OCI-LY3 (cell line): ENCODE measurements around the gene MAB21L4.

Experiments used
- H2AFZ ChIP-seq: fragments of 200-600, 300-600 bp; shearing (Covaris generic); 2 replicates; pipeline ENCODE4 v1.6.0; 2014; ENCODE audit warnings: antibody characterized with exemption, low read depth, low read length
- H3K27ac ChIP-seq: fragments of 200-600, 300-600 bp; sonication (generic); 2 replicates; pipeline ENCODE4 v1.5.1; 2014; ENCODE audit warnings: mild to moderate bottlenecking, low read length, moderate library complexity, mixed read lengths
- H3K27me3 ChIP-seq: fragments of 200-600, 300-600 bp; sonication (generic); 2 replicates; pipeline ENCODE4 v1.6.1; 2014; ENCODE audit warnings: low read depth, low read length, mixed read lengths
- H3K36me3 ChIP-seq: fragments of 200-600, 300-600 bp; sonication (generic); replicated peaks from 2 replicates; pipeline ENCODE3; 2014; ENCODE audit warnings: low read depth, low read length, mixed read lengths
- H3K4me1 ChIP-seq: fragments of 300-600, 200-600 bp; sonication (generic); 2 replicates; pipeline ENCODE4 v1.6.1; 2014; ENCODE audit warnings: low read length, mixed read lengths
- H3K4me2 ChIP-seq: fragments of 200-600, 300-600 bp; sonication (generic); 2 replicates; pipeline ENCODE4 v1.6.1; 2014; ENCODE audit warnings: low read length, mixed read lengths
- H3K4me3 ChIP-seq: fragments of 300-600, 200-600 bp; sonication (generic); 2 replicates; pipeline ENCODE4 v1.5.1; 2014; ENCODE audit warnings: antibody characterized with exemption, mild to moderate bottlenecking, low read length, moderate library complexity
- H3K79me2 ChIP-seq: fragments of 300-600, 200-600 bp; shearing (Covaris generic); 2 replicates; pipeline ENCODE4 v1.6.1; 2014; ENCODE audit warnings: mild to moderate bottlenecking, low read length, mixed read lengths
- H3K9ac ChIP-seq: fragments of 300-600, 200-600 bp; shearing (Covaris generic); 2 replicates; pipeline ENCODE4 v1.6.0; 2014; ENCODE audit warnings: mild to moderate bottlenecking, low read length, moderate library complexity
- H3K9me3 ChIP-seq: fragments of 200-600, 300-600 bp; shearing (Covaris generic); 2 replicates; pipeline ENCODE4 v1.6.1; 2014; ENCODE audit warnings: low read length, mixed read lengths; ENCODE audit not compliant: insufficient read depth
- H4K20me1 ChIP-seq: fragments of 200-600, 300-600 bp; sonication (generic); 2 replicates; pipeline ENCODE4 v1.6.1; 2016; ENCODE audit warnings: low read length, mixed read lengths; ENCODE audit not compliant: insufficient read depth
- EZH2phosphoT487 ChIP-seq: fragments of 200-600 bp; shearing (Covaris generic); IDR thresholded peaks from 2 replicates; pipeline ENCODE4 v1.6.1; 2018; ENCODE audit warnings: antibody characterized with exemption, mixed run types, low read depth
- TF ChIP-seq, protein P1 (sequence below): fragments of 200-600, 300-600 bp; sonication (generic); IDR thresholded peaks from 2 replicates; pipeline ENCODE4 v1.5.1; 2014; ENCODE audit warnings: antibody characterized with exemption, low read length, low read depth

Gene MAB21L4

GRCh38 chr2:240881913-240882312 is 14.0 kb downstream of the MAB21L4 start:
- Histone ChIP-seq H3K9me3 (no peaks in the 10 kb centered on the region), H3K4me3 (no peak overlapping the region), H3K9ac (no peak overlapping the region), H3K79me2 (no peaks in the 10 kb centered on the region), H3K27me3 (no peaks in the 10 kb centered on the region), H2AFZ (no peak overlapping the region), H4K20me1 (no peaks in the 10 kb centered on the region), H3K4me1 (no peaks in the 10 kb centered on the region), H3K4me2 (no peak overlapping the region), H3K36me3 (no peaks in the 10 kb centered on the region), H3K27ac (no peak overlapping the region)
- TF ChIP-seq EZH2phosphoT487, result no peak
- TF ChIP-seq, protein P1, sequence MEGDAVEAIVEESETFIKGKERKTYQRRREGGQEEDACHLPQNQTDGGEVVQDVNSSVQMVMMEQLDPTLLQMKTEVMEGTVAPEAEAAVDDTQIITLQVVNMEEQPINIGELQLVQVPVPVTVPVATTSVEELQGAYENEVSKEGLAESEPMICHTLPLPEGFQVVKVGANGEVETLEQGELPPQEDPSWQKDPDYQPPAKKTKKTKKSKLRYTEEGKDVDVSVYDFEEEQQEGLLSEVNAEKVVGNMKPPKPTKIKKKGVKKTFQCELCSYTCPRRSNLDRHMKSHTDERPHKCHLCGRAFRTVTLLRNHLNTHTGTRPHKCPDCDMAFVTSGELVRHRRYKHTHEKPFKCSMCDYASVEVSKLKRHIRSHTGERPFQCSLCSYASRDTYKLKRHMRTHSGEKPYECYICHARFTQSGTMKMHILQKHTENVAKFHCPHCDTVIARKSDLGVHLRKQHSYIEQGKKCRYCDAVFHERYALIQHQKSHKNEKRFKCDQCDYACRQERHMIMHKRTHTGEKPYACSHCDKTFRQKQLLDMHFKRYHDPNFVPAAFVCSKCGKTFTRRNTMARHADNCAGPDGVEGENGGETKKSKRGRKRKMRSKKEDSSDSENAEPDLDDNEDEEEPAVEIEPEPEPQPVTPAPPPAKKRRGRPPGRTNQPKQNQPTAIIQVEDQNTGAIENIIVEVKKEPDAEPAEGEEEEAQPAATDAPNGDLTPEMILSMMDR, result no peak

GRCh38 chr2:240879105-240879504 is 16.9 kb downstream of the MAB21L4 start:
- no peaks in the 10 kb centered on the region for H3K27me3 ChIP-seq
- no peaks in the 10 kb centered on the region for H3K79me2 ChIP-seq
- TF ChIP-seq, protein P1, result no peak
- TF ChIP-seq EZH2phosphoT487, result no peak
- H3K27ac ChIP-seq, result no peak overlapping the region
- no peak overlapping the region for H3K9ac ChIP-seq
- H3K9me3 ChIP-seq, result no peaks in the 10 kb centered on the region
- no peak overlapping the region for H3K4me2 ChIP-seq
- H4K20me1 ChIP-seq, result no peaks in the 10 kb centered on the region
- H2AFZ ChIP-seq, result no peak overlapping the region
- no peaks in the 10 kb centered on the region for H3K4me1 ChIP-seq
- no peaks in the 10 kb centered on the region for H3K36me3 ChIP-seq
- H3K4me3 ChIP-seq, result no peak overlapping the region

GRCh38 chr2:240878341-240878936 is 17.5 kb downstream of the MAB21L4 start:
- Histone ChIP-seq H3K27me3 (no peaks in the 10 kb centered on the region), H3K4me1 (no peaks in the 10 kb centered on the region), H4K20me1 (no peaks in the 10 kb centered on the region), H3K36me3 (no peaks in the 10 kb centered on the region), H3K4me2 (no peak overlapping the region), H3K9ac (no peak overlapping the region), H3K4me3 (no peak overlapping the region), H3K27ac (no peak overlapping the region), H3K79me2 (no peaks in the 10 kb centered on the region), H2AFZ (no peak overlapping the region), H3K9me3 (no peaks in the 10 kb centered on the region)
- no peak for TF ChIP-seq EZH2phosphoT487
- TF ChIP-seq, protein P1, result no peak

- Histone ChIP-seq H2AFZ (no peak overlapping the region), H3K9me3 (no peaks in the 10 kb centered on the region), H3K27me3 (no peaks in the 10 kb centered on the region), H3K36me3 (no peaks in the 10 kb centered on the region), H3K4me3 (no peak overlapping the region), H3K27ac (no peak overlapping the region), H3K4me1 (no peaks in the 10 kb centered on the region), H4K20me1 (no peaks in the 10 kb centered on the region), H3K9ac (no peak overlapping the region), H3K79me2 (no peaks in the 10 kb centered on the region), H3K4me2 (no peak overlapping the region)
- TF ChIP-seq, protein P1, result no peak
- TF ChIP-seq EZH2phosphoT487, result no peak
These were observed 18.3 kb downstream of the MAB21L4 start for GRCh38 chr2:240877460-240878340.
